Duodenal mucosa (tissue), 2 donors: ENCODE results near the gene JAK1.

Experiments
- H3K27ac ChIP-seq: one replicate; pipeline ENCODE4 v1.7.0; 2013; ENCODE audit warnings: low read depth, low read length
- H3K27me3 ChIP-seq, 2 donors: one replicate each; pipeline ENCODE4 v1.7.0; 2013; ENCODE audit warnings: low read length in 2 of 2, control low read depth in 1 of 2; ENCODE audit not compliant: insufficient read depth in 2 of 2, control insufficient read depth in 1 of 2
- H3K36me3 ChIP-seq, 2 donors: one replicate each; pipeline ENCODE4 v1.7.0; 2013; ENCODE audit warnings: low read length in 2 of 2, control low read depth in 1 of 2; ENCODE audit not compliant: insufficient read depth in 2 of 2, control insufficient read depth in 1 of 2
- H3K4me1 ChIP-seq, 2 donors: one replicate each; pipeline ENCODE4 v1.7.0; 2013; ENCODE audit warnings: low read length in 2 of 2, control low read depth in 1 of 2; ENCODE audit not compliant: insufficient read depth in 2 of 2, control insufficient read depth in 1 of 2
- H3K4me3 ChIP-seq, 2 donors: one replicate each; pipeline ENCODE4 v1.7.0; 2013; ENCODE audit warnings: low read length in 2 of 2, low read depth in 1 of 2
- H3K9ac ChIP-seq, 2 donors: one replicate each; pipeline ENCODE4 v1.7.0; 2013; ENCODE audit warnings: low read length in 2 of 2, low read depth in 1 of 2
- H3K9me3 ChIP-seq, 2 donors: one replicate each; pipeline ENCODE4 v1.7.0; 2013; ENCODE audit warnings: low read length in 2 of 2, control low read depth in 1 of 2; ENCODE audit not compliant: control insufficient read depth in 1 of 2

The JAK1 gene

DNA sequence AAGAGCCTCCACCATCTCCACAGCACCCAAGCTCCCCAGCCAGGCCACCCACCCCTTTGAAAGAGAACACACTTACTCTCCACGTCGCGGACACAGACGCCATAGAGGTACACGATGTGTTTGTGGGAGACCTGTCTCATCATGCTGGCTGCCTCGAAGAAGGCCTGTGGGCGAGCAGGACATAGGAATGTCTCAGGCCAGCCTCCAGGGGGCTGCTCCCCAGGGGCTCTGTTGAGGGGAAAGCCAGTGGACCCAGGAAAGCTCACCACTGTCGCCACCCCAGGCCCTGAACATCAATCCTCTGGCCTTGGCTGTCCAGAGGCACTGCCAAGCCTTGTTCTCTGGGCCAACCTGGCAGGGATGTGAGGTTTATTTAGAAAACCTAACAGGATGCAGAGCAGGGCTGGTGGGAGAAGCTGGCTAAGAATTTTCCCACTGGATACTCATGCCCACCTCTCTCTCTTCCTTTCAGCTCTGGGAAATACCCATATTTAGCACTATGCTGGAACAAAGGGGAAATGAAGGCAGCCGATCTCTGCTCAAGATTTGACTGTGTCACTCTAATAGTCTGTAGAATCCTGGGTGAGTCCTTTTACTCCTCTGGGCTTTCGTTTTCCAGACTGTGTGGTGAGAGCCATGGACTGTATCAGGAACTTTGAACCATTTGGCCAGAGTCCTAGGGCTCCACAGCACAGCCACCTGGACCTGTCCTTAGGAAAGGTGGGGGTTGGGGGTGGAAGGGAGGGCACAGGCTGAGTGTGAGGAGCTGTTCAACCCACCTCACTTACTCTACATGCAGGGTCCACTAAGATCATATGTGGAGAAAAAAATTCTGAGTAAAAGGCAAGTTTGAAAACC, 119.5 kb downstream of the JAK1 start:
- Histone ChIP-seq H3K27me3 (no peaks in the 10 kb centered on the region), H3K9ac (no peak overlapping the region), H3K9me3 (no peaks in the 10 kb centered on the region), H3K4me3 (no peak overlapping the region), H3K4me1 (no peaks in the 10 kb centered on the region), H3K27ac (no peak overlapping the region), H3K36me3 (peaks cover 32 to 72% of the 10 kb centered on the region in 2 donors)

DNA sequence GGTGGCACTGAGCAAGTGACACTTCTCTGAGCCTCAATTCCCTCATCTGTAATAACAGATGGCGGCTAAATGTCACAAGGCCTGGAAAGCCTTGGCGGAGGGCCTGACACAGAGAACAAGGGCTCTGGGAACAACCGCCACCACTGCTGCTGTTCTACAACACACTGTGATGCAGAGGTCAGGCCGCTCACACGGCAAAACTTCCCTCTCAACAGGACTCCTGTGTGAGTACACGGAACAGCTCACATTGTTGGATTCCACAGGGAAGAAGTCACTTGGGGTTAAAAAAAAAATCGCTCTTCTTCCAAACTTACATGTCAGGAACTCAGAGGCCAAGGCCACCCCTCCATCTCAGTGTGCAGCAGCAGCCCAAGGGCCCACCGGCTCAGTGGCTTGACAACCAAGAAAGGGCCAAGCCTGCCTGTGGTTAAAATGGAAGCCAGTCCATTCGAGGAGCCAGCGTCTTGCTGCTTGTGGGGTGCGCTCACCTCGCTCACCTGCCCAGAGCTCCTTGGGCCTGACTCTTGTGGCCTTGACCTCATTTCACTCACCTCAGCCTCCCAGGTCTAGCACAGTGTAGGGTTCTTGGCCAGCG, 120.4 kb downstream of the JAK1 start:
- no peaks in the 10 kb centered on the region for H3K27me3 ChIP-seq
- H3K4me1 ChIP-seq: no peaks in the 10 kb centered on the region
- peaks cover 32 to 73% of the 10 kb centered on the region in 2 donors for H3K36me3 ChIP-seq
- H3K4me3 ChIP-seq: no peak overlapping the region
- H3K9ac ChIP-seq: no peak overlapping the region
- no peaks in the 10 kb centered on the region for H3K9me3 ChIP-seq
- no peak overlapping the region for H3K27ac ChIP-seq

DNA sequence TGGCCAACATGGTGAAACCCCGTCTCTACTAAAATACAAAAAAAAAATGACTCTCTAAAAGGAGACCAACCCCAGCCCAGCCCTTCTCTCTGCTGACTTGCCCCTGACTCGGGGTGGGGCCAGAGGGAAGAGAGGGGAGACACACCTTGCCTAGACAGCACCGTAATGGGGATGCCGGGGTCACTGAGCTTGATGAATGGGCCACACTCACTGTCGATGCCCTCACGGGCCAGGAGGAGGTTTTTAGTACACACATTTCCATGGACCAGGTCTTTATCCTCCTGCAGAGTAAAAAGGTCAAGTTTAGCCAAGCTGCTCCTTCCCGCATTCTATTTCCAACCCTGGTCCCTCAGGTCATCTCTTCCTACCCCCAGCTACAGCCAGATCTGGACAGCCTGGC, 121.7 kb downstream of the JAK1 start:
- Histone ChIP-seq H3K4me3 (no peak overlapping the region), H3K4me1 (no peaks in the 10 kb centered on the region), H3K9ac (no peak overlapping the region), H3K36me3 (peaks cover 32 to 75% of the 10 kb centered on the region in 2 donors), H3K27ac (no peak overlapping the region), H3K9me3 (no peaks in the 10 kb centered on the region), H3K27me3 (no peaks in the 10 kb centered on the region)

DNA sequence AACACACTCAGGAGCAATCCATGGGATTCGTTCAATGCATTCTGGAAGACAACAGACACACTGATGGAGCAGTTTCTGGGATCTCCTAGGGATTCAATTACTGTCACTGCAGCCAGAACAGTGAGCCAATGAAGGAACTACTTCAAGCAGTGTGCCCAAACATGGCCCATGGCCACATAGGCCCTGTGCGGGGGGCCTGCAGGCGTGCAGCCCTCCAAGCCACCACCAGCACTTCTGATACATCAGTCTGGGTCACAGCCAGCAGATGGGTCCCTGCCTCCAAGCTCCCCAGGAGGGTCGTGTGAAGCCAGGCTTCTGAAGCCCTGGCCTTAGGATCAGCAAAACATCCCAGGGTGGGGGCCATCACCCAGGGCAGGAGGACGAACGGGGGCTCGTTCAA, 122.2 kb downstream of the JAK1 start:
- no peak overlapping the region for H3K9ac ChIP-seq
- no peak overlapping the region for H3K4me3 ChIP-seq
- H3K27ac ChIP-seq: no peak overlapping the region
- H3K4me1 ChIP-seq: no peaks in the 10 kb centered on the region
- no peaks in the 10 kb centered on the region for H3K27me3 ChIP-seq
- peaks cover 33 to 75% of the 10 kb centered on the region in 2 donors for H3K36me3 ChIP-seq
- H3K9me3 ChIP-seq: no peaks in the 10 kb centered on the region

DNA sequence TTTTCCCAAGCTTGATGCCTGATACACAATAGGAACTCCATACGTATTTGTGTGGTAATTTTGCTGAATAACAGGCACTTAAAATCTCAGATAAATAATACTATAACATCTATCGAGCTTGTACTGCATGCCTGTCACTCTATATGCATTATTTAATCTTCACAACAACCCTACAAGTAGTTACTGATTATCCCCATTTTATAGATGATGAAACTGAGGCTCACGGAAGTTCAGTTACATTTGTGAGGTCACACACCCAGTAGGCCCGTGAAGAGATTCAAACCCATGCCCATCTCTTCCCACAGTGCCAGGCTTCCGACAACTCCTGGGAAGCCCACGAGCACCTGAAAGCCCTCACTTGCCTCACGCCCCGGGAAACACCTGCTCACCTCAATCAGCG, 122.7 kb downstream of the JAK1 start:
- Histone ChIP-seq H3K36me3 (peaks cover 33 to 72% of the 10 kb centered on the region in 2 donors), H3K27me3 (no peaks in the 10 kb centered on the region), H3K9ac (no peak overlapping the region), H3K4me1 (no peaks in the 10 kb centered on the region), H3K4me3 (no peak overlapping the region), H3K27ac (no peak overlapping the region), H3K9me3 (no peaks in the 10 kb centered on the region)

DNA sequence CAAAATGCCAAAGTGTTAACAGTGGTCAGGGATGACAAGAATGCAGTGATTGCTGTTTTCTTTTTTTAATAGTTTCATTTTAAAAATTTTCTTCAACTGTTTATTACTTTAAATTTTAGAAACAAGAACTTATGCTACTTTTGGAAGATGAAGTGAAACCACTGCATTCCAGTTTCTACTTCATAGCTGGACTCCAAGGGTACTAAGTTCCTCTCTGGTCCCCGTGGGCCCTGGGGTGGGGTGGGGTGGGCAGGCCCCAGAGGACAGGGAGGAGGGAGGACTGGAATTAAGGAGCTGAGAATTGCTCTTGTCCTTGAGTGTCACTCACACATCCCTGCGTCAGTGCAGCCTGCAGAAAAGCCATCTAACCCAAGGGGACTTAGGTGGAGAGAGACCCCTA, 124.1 kb downstream of the JAK1 start:
- Histone ChIP-seq H3K36me3 (peaks cover 45 to 72% of the 10 kb centered on the region in 2 donors), H3K9ac (no peak overlapping the region), H3K27ac (no peak overlapping the region), H3K27me3 (no peaks in the 10 kb centered on the region), H3K4me3 (no peak overlapping the region), H3K4me1 (no peaks in the 10 kb centered on the region), H3K9me3 (no peaks in the 10 kb centered on the region)

DNA sequence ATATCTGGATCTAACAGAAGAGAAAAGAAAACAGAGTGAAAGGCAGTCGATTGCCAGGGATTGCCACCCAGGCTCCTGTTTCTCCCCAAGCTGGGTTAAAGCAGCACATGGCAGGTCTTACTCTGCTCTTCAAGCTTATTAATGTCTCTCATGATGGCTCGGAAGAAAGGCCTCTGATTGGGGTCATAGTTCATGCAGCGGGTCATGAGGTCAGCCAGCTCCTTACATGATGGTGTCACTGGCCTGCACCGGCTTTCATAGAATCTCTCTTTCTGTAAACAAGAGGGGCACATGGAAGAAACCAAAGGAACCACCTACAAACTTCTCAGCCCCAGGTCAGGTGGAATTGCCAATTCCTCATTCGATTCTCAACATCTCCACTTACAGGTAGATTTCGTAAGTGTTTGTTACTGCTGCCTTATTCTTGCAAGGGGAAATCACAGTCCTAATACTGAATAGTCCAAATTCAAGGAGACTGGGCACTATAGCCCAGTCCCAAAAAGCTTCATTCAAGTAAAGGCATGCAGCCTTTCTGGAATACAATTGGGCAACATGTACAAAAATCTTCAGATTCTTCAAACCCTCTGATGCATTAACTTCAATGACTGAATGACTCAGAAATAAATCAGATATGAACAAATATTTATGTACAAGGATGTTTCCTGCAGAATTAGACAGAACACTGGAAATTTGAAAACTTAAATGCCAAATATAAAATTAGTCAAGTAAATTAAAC, 124.9 kb downstream of the JAK1 start:
- H3K36me3 ChIP-seq: peaks cover 48 to 75% of the 10 kb centered on the region in 2 donors
- no peak overlapping the region for H3K27ac ChIP-seq

DNA sequence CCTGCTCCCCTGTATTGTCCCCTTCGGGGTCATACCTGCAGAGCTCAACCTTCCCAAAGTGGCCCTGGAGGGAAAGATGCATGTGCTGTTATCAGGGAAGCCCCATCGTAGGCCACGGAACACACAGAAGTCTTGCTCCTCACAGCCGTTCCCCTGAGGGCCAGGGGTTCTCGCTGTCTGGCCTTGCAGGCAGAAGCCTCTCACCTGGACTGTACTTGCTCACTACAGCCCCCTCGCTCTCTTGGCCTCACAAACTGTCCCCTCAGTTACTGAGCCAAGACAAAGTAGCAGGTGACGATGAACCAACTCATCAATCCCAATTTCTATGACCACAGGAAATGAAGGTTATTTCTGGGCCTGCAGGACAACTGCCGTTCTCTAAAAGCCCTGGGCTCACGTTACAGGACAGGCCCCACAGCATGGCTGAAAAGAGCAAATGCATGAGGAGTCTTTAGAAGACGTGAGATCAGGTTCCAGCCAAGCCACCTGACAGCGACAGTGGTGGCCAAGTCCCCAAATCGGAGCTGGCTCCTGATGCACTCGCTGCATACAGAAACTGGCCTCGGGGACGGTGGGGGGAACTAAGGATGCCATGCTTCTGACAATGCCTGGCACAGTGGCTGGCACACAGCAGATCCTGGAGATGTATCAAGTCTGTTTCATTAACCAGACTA, 126.5 kb downstream of the JAK1 start:
- Histone ChIP-seq H3K36me3 (peaks cover 53 to 74% of the 10 kb centered on the region in 2 donors), H3K4me1 (no peaks in the 10 kb centered on the region), H3K27ac (no peak overlapping the region), H3K4me3 (no peak overlapping the region), H3K9me3 (no peaks in the 10 kb centered on the region), H3K27me3 (no peaks in the 10 kb centered on the region), H3K9ac (no peak overlapping the region)

More for the DNA sequence above, 124.9 kb downstream of the JAK1 start:
- Histone ChIP-seq H3K4me3 (no peak overlapping the region), H3K9me3 (no peaks in the 10 kb centered on the region), H3K27me3 (no peaks in the 10 kb centered on the region), H3K4me1 (no peaks in the 10 kb centered on the region), H3K9ac (no peak overlapping the region)

DNA sequence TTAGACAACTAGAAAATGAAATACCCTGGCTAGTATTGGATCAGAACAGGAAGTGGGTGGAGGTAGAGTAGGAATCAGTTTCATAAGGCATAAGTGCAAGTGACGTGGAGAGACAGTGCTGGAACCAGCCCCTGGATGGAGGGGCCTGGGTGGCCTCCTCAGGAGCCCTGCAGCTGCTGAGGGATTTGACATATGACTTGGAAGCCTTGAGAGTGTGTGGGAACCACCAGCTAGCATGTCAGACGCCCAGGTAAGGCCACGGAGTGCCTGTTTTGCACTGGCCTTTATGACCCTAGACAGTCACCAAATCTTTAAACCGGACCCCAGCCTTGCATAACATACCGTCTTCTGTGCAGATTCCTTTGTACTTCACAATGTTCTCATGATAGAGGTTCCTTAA, 127.1 kb downstream of the JAK1 start:
- H3K4me1 ChIP-seq: no peaks in the 10 kb centered on the region
- H3K4me3 ChIP-seq: no peak overlapping the region
- H3K36me3 ChIP-seq: peaks cover 53 to 74% of the 10 kb centered on the region in 2 donors
- H3K9ac ChIP-seq: no peak overlapping the region
- no peak overlapping the region for H3K27ac ChIP-seq
- H3K27me3 ChIP-seq: no peaks in the 10 kb centered on the region
- H3K9me3 ChIP-seq: no peaks in the 10 kb centered on the region
